Stimulated activated CD4-positive, alpha-beta T cell treated with anti-CD3 and anti-CD28 coated beads, Interleukin-2, amount 100 ng/mL, for 4 hours (primary cell): ENCODE data around the gene CYTIP.
"Not testable (repeated sequence)": the region's sequence is repeated elsewhere in the genome, so short reads cannot be mapped to it uniquely, and the experiment has no call there.

Source experiments
- DNase-seq: peaks from one replicate; pipeline ENCODE4 v3.0.0-alpha.2; 2020; ENCODE audit warnings: low read depth

Gene CYTIP

GRCh38 chr2:157424374-157424773 is 19.5 kb downstream of the CYTIP start:
- DNase-seq: no peak

GRCh38 chr2:157421964-157422363 is 21.9 kb downstream of the CYTIP start:
- no peak for DNase-seq

GRCh38 chr2:157421331-157421944 is 22.5 kb downstream of the CYTIP start:
- no peak for DNase-seq

GRCh38 chr2:157420771-157421323 is 23.0 kb downstream of the CYTIP start:
- DNase-seq: no peak

GRCh38 chr2:157419031-157419575 is 24.8 kb downstream of the CYTIP start:
- no peak for DNase-seq

GRCh38 chr2:157418239-157418641 is 25.6 kb downstream of the CYTIP start:
- DNase-seq: no peak

- DNase-seq: no peak
Measured at GRCh38 chr2:157415591-157416101, 28.2 kb downstream of the CYTIP start.

- no peak for DNase-seq
Measured at GRCh38 chr2:157414050-157414449, 29.8 kb downstream of the CYTIP start.

GRCh38 chr2:157413326-157414035 is 30.4 kb downstream of the CYTIP start:
- peak; percentile 49 for DNase-seq

- no peak for DNase-seq
Measured at GRCh38 chr2:157411624-157412336, 32.1 kb downstream of the CYTIP start.

- DNase-seq: not testable (repeated sequence)
Measured at GRCh38 chr2:157405398-157405797, 38.5 kb downstream of the CYTIP start.

GRCh38 chr2:157404363-157404762 is 39.5 kb downstream of the CYTIP start:
- DNase-seq: peak; percentile 58

- DNase-seq: not testable (repeated sequence)
Measured at GRCh38 chr2:157402801-157403485, 40.9 kb downstream of the CYTIP start.

- DNase-seq: no peak
Measured at GRCh38 chr2:157395811-157396210, 48.1 kb downstream of the CYTIP start.

GRCh38 chr2:157394928-157395327 is 49.0 kb downstream of the CYTIP start:
- no peak for DNase-seq

GRCh38 chr2:157393348-157393747 is 50.5 kb downstream of the CYTIP start:
- no peak for DNase-seq

GRCh38 chr2:157388827-157389226 is 55.1 kb downstream of the CYTIP start:
- DNase-seq: no peak

- no peak for DNase-seq
Measured at GRCh38 chr2:157386747-157387146, 57.1 kb downstream of the CYTIP start.

- no peak for DNase-seq
Measured at GRCh38 chr2:157386247-157386646, 57.6 kb downstream of the CYTIP start.

GRCh38 chr2:157377861-157378260 is 66.0 kb downstream of the CYTIP start:
- no peak for DNase-seq

- no peak for DNase-seq
Measured at GRCh38 chr2:157376041-157376440, 67.8 kb downstream of the CYTIP start.

GRCh38 chr2:157375384-157375783 is 68.5 kb downstream of the CYTIP start:
- DNase-seq: no peak
